Liver (tissue), 9 donors: ENCODE data around the gene GIPR. TPM values are rescaled to one million over a fixed set of nuclear protein-coding genes. Genes with fewer than 3 reads are reported as not detected.

Experiments used
- DNase-seq: peaks from one replicate; pipeline ENCODE4 v3.0.0-alpha.2; 2017; ENCODE audit warnings: low spot score
- H3K27ac ChIP-seq, 2 donors: one replicate each; pipeline ENCODE4 v1.7.0; 2013; ENCODE audit warnings: inconsistent platforms in 2 of 2, low read length in 2 of 2, control low read depth in 1 of 2, low read depth in 1 of 2, mild to moderate bottlenecking in 1 of 2
- H3K27me3 ChIP-seq, 4 donors: one replicate each; pipeline versions ENCODE4 v1.6.1 to v1.7.0; 2013; ENCODE audit warnings: low read length in 3 of 4, inconsistent platforms in 1 of 4, mild to moderate bottlenecking in 1 of 4, moderate library complexity in 1 of 4; ENCODE audit not compliant: control insufficient read depth in 4 of 4, insufficient read depth in 4 of 4
- H3K36me3 ChIP-seq, 4 donors: one replicate each; pipeline versions ENCODE4 v1.6.1 to v1.7.0; 2013; ENCODE audit warnings: low read length in 3 of 4, mild to moderate bottlenecking in 3 of 4, low read depth in 1 of 4, moderate library complexity in 1 of 4; ENCODE audit not compliant: control insufficient read depth in 4 of 4, insufficient read depth in 3 of 4
- H3K4me1 ChIP-seq, 4 donors: one replicate each; pipeline versions ENCODE4 v1.6.1 to v1.7.0; 2013; ENCODE audit warnings: low read length in 3 of 4, mild to moderate bottlenecking in 3 of 4, moderate library complexity in 1 of 4; ENCODE audit not compliant: control insufficient read depth in 4 of 4, insufficient read depth in 4 of 4
- H3K4me3 ChIP-seq, 3 donors: one replicate each; pipeline versions ENCODE4 v1.6.1 to v1.7.0; 2013; ENCODE audit warnings: low read length in 3 of 3, control low read depth in 1 of 3, low read depth in 1 of 3, mild to moderate bottlenecking in 1 of 3
- H3K9ac ChIP-seq, 2 donors: one replicate each; pipeline ENCODE4 v1.7.0; 2013; ENCODE audit warnings: low read length in 2 of 2, mild to moderate bottlenecking in 2 of 2, moderate library complexity in 2 of 2, control low read depth in 1 of 2, low read depth in 1 of 2
- H3K9me3 ChIP-seq, 4 donors: one replicate each; pipeline versions ENCODE4 v1.6.1 to v1.7.0; 2013; ENCODE audit warnings: low read length in 3 of 4; ENCODE audit not compliant: control insufficient read depth in 4 of 4
- ATF3 ChIP-seq: IDR thresholded peaks from 2 replicates; pipeline ENCODE4 v1.6.1; 2016; ENCODE audit warnings: antibody characterized with exemption
- CTCF ChIP-seq: fragments of 150-350 bp; IDR thresholded peaks from 2 replicates; pipeline ENCODE4 v1.5.1; 2017; ENCODE audit warnings: improper control_type of control experiment, low read depth, low read length; ENCODE audit not compliant: missing input control
- EGR1 ChIP-seq, 2 donors: IDR thresholded peaks; 2 replicates each; pipeline ENCODE4 v1.6.1; 2016 to 2018; ENCODE audit warnings: antibody characterized with exemption in 2 of 2, low read depth in 2 of 2
- FOXA1 ChIP-seq: IDR thresholded peaks from 2 replicates; pipeline ENCODE4 v1.6.1; 2016; ENCODE audit warnings: antibody characterized with exemption
- GABPA ChIP-seq, 2 donors: IDR thresholded peaks in 1 of 2; conservative IDR thresholded peaks in 1 of 2; 2 replicates each; pipeline ENCODE4 v1.6.1; 2016; ENCODE audit warnings: antibody characterized with exemption in 2 of 2, mild to moderate bottlenecking in 1 of 2, moderate library complexity in 1 of 2
- HNF4A ChIP-seq, 2 donors: conservative IDR thresholded peaks; 2 replicates each; pipeline ENCODE4 v1.6.1; 2016; ENCODE audit warnings: antibody characterized with exemption in 2 of 2, mild to moderate bottlenecking in 2 of 2
- JUND ChIP-seq, 2 donors: IDR thresholded peaks; 2 replicates each; pipeline ENCODE4 v1.6.1; 2016; ENCODE audit warnings: antibody characterized with exemption in 2 of 2
- MAX ChIP-seq: IDR thresholded peaks from 2 replicates; pipeline ENCODE4 v1.6.1; 2016; ENCODE audit warnings: antibody characterized with exemption
- NR2F2 ChIP-seq: IDR thresholded peaks from 2 replicates; pipeline ENCODE4 v1.6.1; 2016; ENCODE audit warnings: antibody characterized with exemption
- RAD21 ChIP-seq, 2 donors: IDR thresholded peaks; 2 replicates each; pipeline ENCODE4 v1.6.1; 2016; ENCODE audit warnings: antibody characterized with exemption in 2 of 2, mild to moderate bottlenecking in 2 of 2
- REST ChIP-seq: IDR thresholded peaks from 2 replicates; pipeline ENCODE4 v1.6.1; 2016; ENCODE audit warnings: antibody characterized with exemption, mild to moderate bottlenecking
- RXRA ChIP-seq, 2 donors: IDR thresholded peaks; 2 replicates each; pipeline ENCODE4 v1.6.1; 2017 to 2018; ENCODE audit warnings: antibody characterized with exemption in 2 of 2, mild to moderate bottlenecking in 1 of 2
- SP1 ChIP-seq: IDR thresholded peaks from 2 replicates; pipeline ENCODE4 v1.6.1; 2018; ENCODE audit warnings: antibody characterized with exemption, mild to moderate bottlenecking
- TAF1 ChIP-seq: conservative IDR thresholded peaks from 2 replicates; pipeline ENCODE4 v1.6.1; 2016; ENCODE audit warnings: antibody characterized with exemption, mild to moderate bottlenecking
- ZBTB33 ChIP-seq: IDR thresholded peaks from 2 replicates; pipeline ENCODE4 v1.6.1; 2016; ENCODE audit warnings: antibody characterized with exemption
- WGBS: extraction: QIAGEN DNeasy Blood & Tissue Kit; methylation state at CpG from one replicate; pipeline ENCODE4 v1.1.7; 2013; 5-methylcytosine and 5-hydroxymethylcytosine counted together
- polyA plus RNA-seq, 2 donors: library from polyadenylated mRNA; stranded (reverse) in 1 of 2; unstranded in 1 of 2; fragments of 200-250 nt in 1 of 2; fragments of >200 nt in 1 of 2; fragmentation: Nextera tagmentation in 1 of 2; extraction: Ambion mirVana in 1 of 2; gene quantifications; one replicate each; pipeline versions ENCODE4 v1.2.1 to v1.2.3, GENCODE V29; 2013 to 2015
- total RNA-seq, 2 donors: library from RNA; depleted of rRNA; stranded (reverse); fragments of >200 nt; gene quantifications; one replicate each; pipeline ENCODE4 v1.2.3, GENCODE V29; 2014
- donor health status: healthy.
- donor health status: healthy.
- donor health status: healthy.
- donor health status: healthy.
- donor health status: healthy.

The GIPR gene
- total and polyA plus RNA-seq, 4 donors, result 0.05 to 0.50 (median 0.07) TPM

GRCh38 chr19:45711851-45712698, 44.1 kb downstream of the GIPR start:
- no peak overlapping the region for H3K9ac ChIP-seq
- TF ChIP-seq NR2F2 (no peak), ATF3 (no peak), RAD21 (IDR thresholded peaks at IDR 0.05) (no peak), JUND (IDR thresholded peaks at IDR 0.05) (no peak), MAX (no peak), HNF4A (conservative IDR thresholded peaks at IDR 0.05) (no peak), EGR1 (IDR thresholded peaks at IDR 0.05; ENCODE audit: low read depth in 2 of 2) (no peak), GABPA (IDR thresholded peaks at IDR 0.05 in 1 of 2, conservative IDR thresholded peaks at IDR 0.05 in 1 of 2) (no peak), TAF1 (no peak), ZBTB33 (no peak), FOXA1 (no peak), RXRA (IDR thresholded peaks at IDR 0.05) (no peak), REST (no peak), CTCF (no peak), SP1 (no peak)
- no peak overlapping the region for H3K4me3 ChIP-seq
- WGBS, result 94% methylated on average over 76 of the region's 76 CpGs
- DNase-seq, result no peak
- H3K27me3 ChIP-seq, result no peaks in the 10 kb centered on the region
- no peaks in the 10 kb centered on the region for H3K9me3 ChIP-seq
- H3K36me3 ChIP-seq, result peaks cover 0 to 16% (median 9%) of the 10 kb centered on the region in 4 donors
- peaks cover 2 to 11% (median 4%) of the 10 kb centered on the region in 4 donors for H3K4me1 ChIP-seq
- no peak overlapping the region for H3K27ac ChIP-seq
